ENCODE data around the gene RAB33A.
"Not testable (repeated sequence)": the region's sequence is repeated elsewhere in the genome, so short reads cannot be mapped to it uniquely, and the experiment has no call there.

The RAB33A gene

GRCh38 chrX:130172127-130172845 lies 524 bp downstream of the RAB33A start:
- DNase-seq (ENCODE audit: low spot score): no peak

GRCh38 chrX:130173190-130173895 lies 1.6 kb downstream of the RAB33A start:
- DNase-seq (ENCODE audit: low spot score): no peak

GRCh38 chrX:130174045-130174704 lies 2.4 kb downstream of the RAB33A start:
- no peak for DNase-seq (ENCODE audit: low spot score)

GRCh38 chrX:130174937-130175336 lies 3.2 kb downstream of the RAB33A start:
- DNase-seq (ENCODE audit: low spot score): no peak

- peak; percentile 55 for DNase-seq (ENCODE audit: low spot score)
Observed at GRCh38 chrX:130176354-130176776, 4.6 kb downstream of the RAB33A start.

- DNase-seq (ENCODE audit: low spot score): no peak
Observed at GRCh38 chrX:130176942-130177341, 5.2 kb downstream of the RAB33A start.

GRCh38 chrX:130179170-130179569 lies 7.4 kb downstream of the RAB33A start:
- no peak for DNase-seq (ENCODE audit: low spot score)

GRCh38 chrX:130179579-130180215 lies 7.9 kb downstream of the RAB33A start:
- DNase-seq (ENCODE audit: low spot score): no peak

GRCh38 chrX:130184168-130184567 lies 12.4 kb downstream of the RAB33A start:
- DNase-seq (ENCODE audit: low spot score): no peak

- no peak for DNase-seq (ENCODE audit: low spot score)
Observed at GRCh38 chrX:130184857-130185256, 13.1 kb downstream of the RAB33A start.

- no peak for DNase-seq (ENCODE audit: low spot score)
Observed at GRCh38 chrX:130186651-130187050, 14.9 kb downstream of the RAB33A start.

- no peak for DNase-seq (ENCODE audit: low spot score)
Observed at GRCh38 chrX:130190801-130191200, 19.0 kb downstream of the RAB33A start.

GRCh38 chrX:130196466-130196865 lies 24.7 kb downstream of the RAB33A start:
- DNase-seq (ENCODE audit: low spot score): no peak

- DNase-seq (ENCODE audit: low spot score): no peak
Observed at GRCh38 chrX:130197464-130197863, 25.7 kb downstream of the RAB33A start.

GRCh38 chrX:130204647-130205046 lies 32.9 kb downstream of the RAB33A start:
- DNase-seq (ENCODE audit: low spot score): no peak

- DNase-seq (ENCODE audit: low spot score): no peak
Observed at GRCh38 chrX:130211415-130212186, 39.8 kb downstream of the RAB33A start.

- no peak for DNase-seq (ENCODE audit: low spot score)
Observed at GRCh38 chrX:130212371-130212770, 40.6 kb downstream of the RAB33A start.

GRCh38 chrX:130213376-130213775 lies 41.6 kb downstream of the RAB33A start:
- no peak for DNase-seq (ENCODE audit: low spot score)

- no peak for DNase-seq (ENCODE audit: low spot score)
Observed at GRCh38 chrX:130216320-130216719, 44.6 kb downstream of the RAB33A start.

- DNase-seq (ENCODE audit: low spot score): no peak
Observed at GRCh38 chrX:130224810-130225209, 53.0 kb downstream of the RAB33A start.

- DNase-seq (ENCODE audit: low spot score): no peak
Observed at GRCh38 chrX:130228871-130229270, 57.1 kb downstream of the RAB33A start.

- DNase-seq (ENCODE audit: low spot score): not testable (repeated sequence)
Observed at GRCh38 chrX:130231184-130231583, 59.4 kb downstream of the RAB33A start.
